Upper lobe of left lung (tissue), 4 donors: ENCODE measurements around the gene CCNY.

Source experiments
- CTCF ChIP-seq, 6 experiments: fragments of 450-650 bp in 4 of 6; fragments of 200-600 bp in 2 of 6; sonication (generic) in 2 of 6; IDR thresholded peaks; one replicate each; pipeline ENCODE4 v1.5.1; 2016 to 2019; ENCODE audit warnings: antibody characterized with exemption in 6 of 6
- POLR2AphosphoS5 ChIP-seq, 2 donors: sonication (generic); formaldehyde crosslinking; IDR thresholded peaks; one replicate each; pipeline ENCODE4 v1.5.1; 2017; ENCODE audit warnings: antibody characterized with exemption in 2 of 2

- TF ChIP-seq CTCF (IDR thresholded peaks at IDR 0.05) (no peak), POLR2AphosphoS5 (IDR thresholded peaks at IDR 0.05) (no peak)
These were observed 3.6 kb downstream of the CCNY start for GRCh38 chr10:35339942-35340341.
